SK-MEL-5 (cell line): ENCODE measurements around the gene TPSG1. TPM values are rescaled to one million over a fixed set of nuclear protein-coding genes. Genes with fewer than 3 reads are reported as not detected.
"Not testable (repeated sequence)": the region's sequence is repeated elsewhere in the genome, so short reads cannot be mapped to it uniquely, and the experiment has no call there.

Experiments used
- DNase-seq: peaks from one replicate; pipeline ENCODE4 v3.0.0-alpha.2; 2016; ENCODE audit warnings: low read depth, low spot score
- in situ Hi-C: cut with HindIII; loops from 2 replicates; pipeline ENCODE4 v1.10.0; 2016; ENCODE audit warnings: low sequenced_read_pairs, high pct_unique_total_duplicates, low pct_unique_long_range_greater_than_20kb
- polyA plus RNA-seq, 2 experiments: library from polyadenylated mRNA; depleted of rRNA; stranded (reverse); fragments of >200 nt; gene quantifications; 2 replicates each; pipeline ENCODE4 v1.2.3, GENCODE V29; 2015
- total RNA-seq: library from RNA; depleted of rRNA; stranded (reverse); fragments of >200 nt; shearing (Covaris generic); gene quantifications from 2 replicates; pipeline ENCODE4 v1.2.3, GENCODE V29; 2014; rRNA removed

The TPSG1 gene
- total RNA-seq: not detected in 2 replicates
- polyA plus RNA-seq (2015; cell fraction: cytosol; rRNA removed): not detected in 2 replicates
- polyA plus RNA-seq (2015; cell fraction: nucleus; rRNA removed): not detected in 2 replicates

DNA sequence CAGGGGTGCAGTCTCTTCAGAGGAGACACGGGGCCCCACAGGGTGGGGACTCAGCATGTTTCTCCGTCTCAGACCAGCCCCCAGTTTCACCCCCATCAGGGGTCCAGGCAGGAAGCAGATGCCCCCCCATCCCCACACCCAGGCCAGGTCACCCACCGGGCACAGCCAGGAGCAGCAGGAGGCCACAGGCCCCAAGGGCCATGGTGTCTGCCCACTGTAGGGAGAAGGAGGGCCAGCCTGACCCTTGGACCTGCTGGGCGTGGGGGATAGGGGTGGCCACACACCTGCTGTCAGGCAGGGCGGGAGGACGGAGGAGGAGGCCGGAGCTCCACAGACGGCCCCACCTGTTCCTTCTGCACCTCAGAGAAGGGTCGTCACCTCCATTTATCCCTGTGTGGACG lies at the start of gene TPSG1:
TSS of gene TPSG1 (minus strand) at position 218 of the 401 bp plus-strand sequence. CDS start at position 202, 16 bp downstream.
- DNase-seq: no peak
- in situ Hi-C loops: no loop called here

DNA sequence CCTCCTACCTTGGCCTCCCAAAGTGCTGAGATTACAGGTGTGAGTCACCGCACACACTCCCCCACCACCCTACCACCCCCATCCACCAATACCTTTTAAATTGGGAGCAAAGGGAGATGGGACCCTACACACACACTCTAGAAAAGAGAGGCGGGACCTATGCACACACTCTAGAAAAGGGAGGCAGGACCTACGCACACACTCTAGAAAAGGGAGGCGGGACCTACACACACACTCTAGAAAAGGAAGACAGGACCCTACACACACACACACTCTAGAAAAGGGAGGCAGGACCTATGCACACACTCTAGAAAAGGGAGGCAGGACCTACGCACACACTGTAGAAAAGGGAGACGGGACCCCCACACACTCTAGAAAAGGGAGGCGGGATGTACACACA lies 49.7 kb upstream of the TPSG1 start:
- DNase-seq: no peak
- in situ Hi-C loops: no loop called here

DNA sequence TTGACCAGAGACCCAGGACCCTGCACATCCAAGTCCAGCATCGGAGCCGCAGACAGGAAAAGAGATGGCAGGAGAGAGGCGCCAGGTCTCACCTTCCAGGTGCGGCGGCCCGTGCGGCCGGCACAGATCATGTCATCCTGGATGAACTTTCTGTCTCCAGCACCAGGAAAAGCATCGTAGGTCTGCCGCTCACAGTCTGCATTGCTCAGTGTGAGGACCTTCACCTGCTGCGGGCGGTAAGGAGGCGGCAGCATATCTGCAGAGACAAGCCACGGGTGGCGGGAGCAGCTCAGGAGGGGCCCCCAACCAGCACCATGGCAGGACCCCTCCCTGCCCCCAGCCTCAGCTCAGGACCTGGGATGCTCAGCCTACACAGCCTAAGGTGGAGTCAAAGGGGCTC lies 48.7 kb upstream of the TPSG1 start:
- DNase-seq: no peak
- in situ Hi-C loops: no loop called here

DNA sequence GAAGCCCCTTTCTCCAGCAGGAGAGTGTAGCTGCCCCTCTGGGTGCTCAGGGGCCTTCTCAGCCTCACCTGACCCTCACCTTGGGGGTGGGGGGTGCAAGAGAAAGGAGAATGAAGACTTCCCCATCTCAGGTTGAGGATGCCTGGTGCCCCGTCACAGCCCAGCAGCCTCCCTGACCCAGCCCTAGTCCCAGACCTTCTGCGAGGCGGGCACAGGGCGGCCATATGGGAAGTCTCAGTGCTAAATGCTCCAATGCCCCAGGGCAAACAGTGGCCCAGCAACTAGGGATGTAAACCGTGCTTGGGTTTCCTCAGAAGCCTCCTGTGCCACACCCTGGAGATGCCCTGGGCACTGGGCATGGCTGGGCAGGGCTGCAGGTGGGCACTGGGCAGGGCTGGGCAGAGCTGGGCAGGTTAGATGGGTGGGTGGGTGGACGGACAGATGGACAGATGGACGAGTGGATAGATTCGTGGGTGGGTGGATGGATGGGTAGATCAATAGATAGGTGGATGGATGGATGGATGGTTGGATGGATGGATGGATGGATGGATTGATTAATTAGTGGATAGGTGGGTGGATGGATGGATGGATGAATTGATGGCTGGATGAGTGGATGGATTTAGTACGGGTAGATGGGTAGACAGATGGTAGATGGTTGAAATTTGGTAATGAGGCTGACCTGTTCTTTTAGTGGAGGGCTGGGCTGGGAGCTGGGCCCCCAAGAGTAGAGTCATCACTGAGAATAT lies 47.6 kb upstream of the TPSG1 start:
- no peak for DNase-seq
- in situ Hi-C loops: no loop called here

DNA sequence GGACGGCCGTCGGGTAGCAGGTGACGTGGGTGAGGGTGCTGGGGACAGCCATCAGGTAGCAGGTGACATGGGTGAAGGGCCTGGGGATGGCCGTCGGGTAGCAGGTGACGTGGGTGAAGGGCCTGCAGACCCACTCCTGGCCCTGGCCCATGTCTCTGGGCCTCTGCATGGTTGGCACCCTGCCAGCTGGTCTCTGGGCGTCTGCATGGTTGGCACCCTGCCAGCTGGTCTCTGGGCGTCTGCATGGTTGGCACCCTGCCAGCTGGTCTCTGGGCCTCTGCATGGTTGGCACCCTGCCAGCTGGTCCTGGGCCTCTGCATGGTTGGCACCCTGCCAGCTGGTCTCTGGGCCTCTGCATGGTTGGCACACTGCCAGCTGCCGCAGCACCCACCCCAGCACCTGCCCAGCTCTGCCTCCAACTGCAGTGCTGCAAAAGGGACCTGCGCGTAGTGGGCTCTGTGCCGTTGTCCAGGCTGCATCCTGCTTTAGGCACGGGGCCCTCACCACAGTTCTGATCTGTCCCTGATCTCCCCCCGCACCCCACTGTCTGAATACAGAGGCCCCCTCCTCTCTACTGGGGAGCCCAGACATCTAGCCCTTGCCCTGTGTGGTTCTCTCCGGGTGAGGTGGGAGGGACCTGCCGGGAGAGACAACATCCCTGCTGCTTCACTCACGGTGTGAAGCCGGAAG lies 46.8 kb upstream of the TPSG1 start:
- in situ Hi-C loops, DNase-seq: not testable (repeated sequence)

DNA sequence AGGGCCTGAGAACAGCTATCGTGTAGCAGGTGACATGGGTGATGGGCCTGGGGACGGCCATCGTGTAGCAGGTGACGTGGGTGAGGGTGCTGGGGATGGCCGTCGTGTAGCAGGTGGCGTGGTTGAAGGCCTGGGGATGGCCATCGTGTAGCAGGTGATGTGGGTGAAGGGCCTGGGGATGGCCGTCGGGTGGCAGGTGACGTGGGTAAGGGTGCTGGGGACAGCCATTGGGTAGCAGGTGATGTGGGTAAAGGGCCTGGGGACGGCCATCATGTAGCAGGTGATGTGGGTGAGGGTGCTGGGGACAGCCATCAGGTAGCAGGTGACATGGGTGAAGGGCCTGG lies 46.3 kb upstream of the TPSG1 start:
- DNase-seq: no peak
- in situ Hi-C loops: no loop called here

DNA sequence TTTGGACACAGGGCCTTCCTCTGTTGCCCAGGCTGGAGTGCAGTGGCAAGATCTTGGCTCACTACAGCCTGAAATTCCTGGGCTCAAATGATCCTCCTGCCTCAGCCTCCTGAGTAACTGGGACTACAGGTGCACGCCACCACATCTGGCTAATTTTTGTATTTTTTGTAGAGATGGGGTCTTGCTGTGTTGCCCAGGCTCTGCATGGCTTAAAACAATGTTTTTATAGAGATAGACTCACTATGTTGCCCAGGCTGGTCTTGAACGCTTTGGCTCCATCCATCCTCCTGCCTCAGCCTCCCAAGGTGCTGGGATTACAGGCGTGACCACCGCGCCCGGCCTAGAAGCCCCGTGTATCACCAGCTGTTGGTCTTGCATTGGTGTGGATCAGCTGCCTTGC lies 44.4 kb upstream of the TPSG1 start:
- in situ Hi-C loops, DNase-seq: not testable (repeated sequence)

DNA sequence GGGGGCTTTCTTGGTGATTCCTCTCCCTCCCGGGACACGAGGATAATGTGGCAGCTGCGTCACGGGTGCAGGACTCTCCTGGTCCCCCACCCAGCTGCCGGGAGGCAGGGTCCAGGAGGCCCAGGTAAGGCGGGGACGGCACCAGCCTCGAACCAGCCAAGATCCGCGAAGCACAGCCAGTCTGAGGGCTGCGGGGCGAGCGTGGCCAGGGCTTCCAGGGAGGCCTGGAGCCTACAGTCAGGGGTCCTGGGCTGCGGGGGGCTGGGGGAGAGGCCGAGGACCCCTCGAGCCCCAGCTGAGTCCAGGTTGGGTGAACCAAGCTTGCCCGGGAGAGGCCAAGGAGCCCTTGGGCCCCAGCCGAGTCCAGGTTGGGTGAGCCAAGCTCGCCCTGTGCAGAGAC lies 40.8 kb upstream of the TPSG1 start:
- in situ Hi-C loops: no loop called here

DNA sequence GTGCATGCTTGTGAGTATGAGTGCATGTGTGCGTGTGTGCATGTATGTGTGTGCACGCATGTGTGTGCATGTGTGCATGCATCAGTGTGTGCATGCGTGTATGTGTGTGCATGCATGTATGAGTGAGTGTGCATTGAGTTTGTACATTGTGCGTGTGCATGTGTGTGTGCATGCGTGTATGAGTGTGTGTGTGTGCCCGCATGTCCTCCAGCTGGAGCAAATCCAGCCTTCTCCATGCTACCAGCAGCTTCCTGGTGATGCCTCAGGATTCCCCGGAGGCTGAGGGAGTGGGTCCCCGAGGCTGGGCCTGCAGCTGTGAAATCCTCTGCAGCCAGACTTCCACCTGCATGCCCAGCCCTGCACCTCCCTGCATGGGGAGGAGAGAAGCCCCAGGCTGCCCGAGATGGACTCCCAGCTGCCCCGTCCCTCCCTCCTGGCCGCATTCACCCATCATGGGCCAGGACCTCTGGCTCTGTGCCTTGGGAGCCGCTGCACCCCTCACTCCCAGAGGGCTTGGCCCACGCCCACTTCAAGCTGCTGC lies 40.1 kb upstream of the TPSG1 start:
- in situ Hi-C loops: no loop called here
- DNase-seq: no peak

More for the DNA sequence above, 40.8 kb upstream of the TPSG1 start:
- no peak for DNase-seq

DNA sequence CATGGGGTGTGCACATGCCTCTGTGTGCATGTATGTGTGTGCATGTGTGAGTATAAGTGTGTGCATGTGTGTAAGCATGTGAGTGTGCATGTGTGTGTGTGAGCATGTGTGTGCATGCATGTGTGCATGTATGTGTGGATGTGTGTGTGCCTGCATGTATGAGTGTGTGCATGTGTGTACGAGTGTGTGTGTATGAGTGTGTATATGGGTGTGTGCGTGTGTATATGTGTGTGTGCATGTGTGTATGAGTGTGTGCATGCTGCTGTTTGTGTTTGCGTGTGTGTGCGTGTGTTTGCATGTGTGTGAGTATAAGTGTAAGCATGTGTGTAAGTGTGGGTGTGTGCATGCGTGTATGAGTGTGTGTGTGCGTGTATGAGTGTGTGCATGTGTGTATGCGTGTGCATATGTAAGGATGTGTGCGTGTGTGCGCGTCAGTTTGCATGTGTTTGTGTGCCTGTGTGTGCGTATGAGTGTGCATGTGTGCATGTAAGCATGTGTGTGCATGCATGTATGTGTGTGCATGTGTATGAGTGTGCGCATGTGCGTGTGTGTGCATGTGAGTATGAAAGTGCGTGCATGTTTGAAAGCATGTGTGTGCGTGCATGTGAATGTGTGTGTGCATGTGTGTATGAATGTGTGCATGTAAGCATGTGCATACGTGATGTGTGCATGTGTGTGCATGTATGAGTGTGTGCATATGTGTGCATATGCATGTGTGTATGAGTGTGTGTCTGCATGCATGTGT lies 39.4 kb upstream of the TPSG1 start:
- no peak for DNase-seq
- in situ Hi-C loops: no loop called here

DNA sequence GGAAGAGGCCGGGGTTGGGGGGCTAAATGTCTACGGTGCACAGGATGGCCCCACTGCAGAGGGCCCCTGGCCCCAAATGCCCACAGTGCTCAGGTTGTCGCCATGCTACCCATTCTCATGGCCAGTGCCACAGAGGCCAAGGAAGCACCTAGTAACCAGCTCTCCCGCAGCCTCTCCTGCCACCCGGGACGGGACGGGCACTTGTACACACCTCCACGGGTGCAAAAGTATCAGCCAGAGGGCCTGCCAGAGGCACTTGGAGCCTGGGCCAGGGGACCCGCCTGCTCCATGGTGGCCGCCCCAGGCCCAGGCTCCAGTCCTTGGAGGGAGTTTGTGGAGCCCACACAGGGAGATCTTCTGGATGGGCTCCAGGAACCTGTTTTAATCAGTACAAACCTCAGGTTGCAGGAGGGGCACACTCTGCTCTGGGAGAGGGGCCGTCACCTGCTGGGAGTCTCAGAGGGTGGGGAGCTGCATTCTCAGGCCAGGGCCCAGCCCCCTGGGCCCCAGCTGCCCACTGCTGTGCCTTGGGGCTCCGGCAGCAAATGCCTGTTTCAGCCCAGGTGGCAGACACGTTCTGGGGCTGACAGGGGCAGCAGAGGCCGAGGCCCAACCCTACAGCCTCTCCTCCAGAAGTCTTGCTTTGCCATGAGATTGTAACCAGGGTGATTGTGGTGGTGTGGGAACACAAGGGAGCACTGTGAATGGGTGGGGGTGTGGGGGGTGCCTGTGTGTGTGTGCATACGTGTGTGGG lies 38.7 kb upstream of the TPSG1 start:
- no peak for DNase-seq
- in situ Hi-C loops: no loop called here

DNA sequence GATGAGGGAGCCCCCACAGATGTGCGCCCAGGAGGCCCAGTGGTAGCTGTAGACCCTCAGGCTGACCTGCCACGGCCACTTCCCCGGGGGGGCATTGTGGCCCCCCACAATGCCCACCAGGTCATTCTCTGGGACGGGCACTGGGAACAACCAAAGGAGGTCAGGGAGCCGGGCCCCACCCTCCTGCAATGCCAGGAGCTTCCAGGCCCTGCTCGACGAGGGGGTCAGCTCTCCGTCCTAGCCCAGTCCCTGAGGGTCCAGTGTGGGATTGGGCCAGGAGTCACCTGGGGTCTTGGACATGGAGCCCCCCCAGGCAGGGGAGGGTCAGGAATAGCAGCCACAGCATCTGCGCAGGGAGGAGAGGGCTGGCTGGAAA lies 37.8 kb upstream of the TPSG1 start:
- in situ Hi-C loops: no loop called here
- DNase-seq: no peak

DNA sequence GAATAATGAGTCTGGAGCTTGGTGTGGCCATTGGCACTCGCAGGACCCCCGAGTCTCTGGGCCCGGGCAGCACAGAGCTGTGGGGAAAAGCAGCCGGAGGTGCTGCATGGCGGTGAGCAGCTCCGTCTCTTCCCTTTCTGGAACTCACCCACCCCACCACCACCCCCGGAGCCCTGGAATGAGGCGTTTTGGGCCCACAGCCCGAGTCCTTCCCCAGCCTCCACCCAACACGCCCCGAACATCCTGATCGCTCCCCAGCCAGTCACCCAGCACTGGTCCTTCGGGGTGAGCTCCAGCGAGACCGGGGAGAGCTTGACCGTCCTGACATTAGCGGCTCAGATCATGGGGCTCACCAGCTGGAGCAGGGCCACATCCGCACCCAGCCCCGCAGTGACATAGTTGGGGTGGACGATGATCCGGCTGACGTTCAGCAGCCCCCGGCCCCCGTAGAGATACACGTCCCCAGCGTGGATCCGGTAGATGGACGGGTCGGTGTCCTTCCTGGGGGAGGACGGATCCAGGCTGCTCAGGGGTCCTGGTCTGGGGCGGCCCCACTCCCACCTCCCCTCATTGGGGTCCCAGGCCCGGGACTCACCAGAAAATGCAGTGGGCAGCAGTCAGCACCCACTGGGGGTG lies 37.3 kb upstream of the TPSG1 start:
- DNase-seq: no peak
- in situ Hi-C loops: no loop called here

DNA sequence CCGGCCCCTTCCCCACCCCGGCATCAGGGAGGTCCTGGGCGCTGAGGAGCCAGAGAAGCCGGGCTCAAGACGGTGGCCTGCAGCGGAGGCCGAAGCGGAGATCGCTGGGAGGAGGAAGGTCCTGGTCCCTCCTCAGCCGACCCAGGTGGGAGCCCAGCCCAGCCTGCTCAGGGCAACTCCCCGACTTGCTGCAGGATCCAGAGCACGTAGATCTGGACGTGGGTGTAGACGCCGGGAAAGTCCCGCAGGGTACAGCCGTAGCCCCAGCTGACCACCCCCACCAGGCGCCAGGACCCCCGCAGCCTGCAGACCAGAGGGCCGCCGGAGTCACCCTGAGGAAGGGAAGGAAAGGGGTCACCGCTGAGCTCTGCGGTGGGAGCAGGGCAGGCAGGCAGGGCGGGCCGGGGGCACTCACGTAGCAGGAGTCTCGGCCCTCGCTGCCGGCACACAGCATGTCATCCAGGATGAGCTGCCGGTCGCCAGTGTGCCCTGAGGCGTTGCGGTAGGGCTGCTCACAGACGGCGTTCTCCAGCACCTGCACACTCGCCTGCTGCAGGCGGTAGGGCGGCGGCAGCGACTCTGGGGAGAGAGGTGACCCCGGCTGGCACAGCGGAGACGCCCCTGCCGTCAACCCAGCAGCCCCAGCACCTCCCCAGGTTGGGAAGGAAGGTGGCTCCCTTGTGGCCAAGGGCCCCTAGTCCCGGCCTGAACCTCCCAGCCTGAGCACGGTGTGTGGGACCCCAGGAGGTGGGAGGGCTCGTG lies 36.2 kb upstream of the TPSG1 start:
- no peak for DNase-seq
- in situ Hi-C loops: no loop called here

DNA sequence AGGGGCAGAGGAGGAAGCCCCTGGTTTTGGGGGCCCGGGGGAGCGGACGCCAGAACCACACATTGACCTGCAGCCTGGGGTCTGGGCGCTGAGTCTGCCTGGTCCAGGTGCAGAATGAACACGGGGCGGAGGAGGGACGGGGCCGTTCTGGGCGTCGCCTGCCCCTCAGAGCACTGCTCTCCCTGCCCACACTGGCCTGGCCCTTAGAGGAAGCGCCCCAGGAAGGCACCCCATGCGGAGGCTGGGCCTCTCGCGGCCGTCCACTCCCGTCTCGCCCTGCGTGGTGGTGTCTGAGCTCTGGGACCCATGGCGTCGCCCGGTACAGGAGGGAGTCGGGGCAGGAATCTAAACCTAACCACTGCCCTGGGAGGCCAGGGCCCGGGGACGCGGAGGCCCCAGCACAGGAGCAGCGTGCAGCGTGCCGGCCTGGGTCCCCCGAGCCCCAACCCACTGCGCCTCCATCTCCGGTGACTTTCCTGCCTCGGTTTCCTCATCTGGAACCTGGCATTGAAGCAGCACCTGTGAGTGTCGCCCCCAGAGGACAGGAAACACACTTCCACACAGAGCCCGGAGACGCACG lies 35.1 kb upstream of the TPSG1 start:
- in situ Hi-C loops: no loop called here

DNA sequence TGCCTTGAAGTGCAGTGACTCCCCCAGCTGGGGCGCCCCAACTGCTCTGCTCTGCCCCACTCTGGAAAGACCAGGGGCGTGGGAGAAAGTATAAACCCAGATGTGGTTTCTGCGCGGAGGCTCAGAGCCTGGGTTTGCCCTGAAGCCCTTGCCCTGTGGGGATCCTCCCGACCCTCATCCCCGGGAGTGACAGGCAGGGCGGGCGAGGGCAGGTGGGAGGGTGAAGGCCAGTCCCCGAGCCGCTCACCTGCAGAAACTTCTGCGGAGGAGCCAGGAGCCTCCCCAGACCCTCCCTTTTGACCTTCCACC lies 34.6 kb upstream of the TPSG1 start:
- in situ Hi-C loops: no loop called here
- no peak for DNase-seq

More for the DNA sequence above, 35.1 kb upstream of the TPSG1 start:
- no peak for DNase-seq
